ENCODE results near the gene USP32.

USP32 gene

GRCh38 chr17:60416368-60416925 lies 24.5 kb upstream of the USP32 start:
- ATAC-seq = no peak
- H3K4me1 Mint-ChIP-seq = peaks cover 6% of the 10 kb centered on the region
- no peak overlapping the region for H3K4me3 Mint-ChIP-seq
- no peaks in the 10 kb centered on the region for H3K9me3 Mint-ChIP-seq
- no peaks in the 10 kb centered on the region for H3K36me3 Mint-ChIP-seq
- H3K27ac Mint-ChIP-seq = no peak overlapping the region
- no peaks in the 10 kb centered on the region for H3K27me3 Mint-ChIP-seq

GRCh38 chr17:60415146-60415545 lies 23.2 kb upstream of the USP32 start:
- no peaks in the 10 kb centered on the region for H3K4me1 Mint-ChIP-seq
- no peaks in the 10 kb centered on the region for H3K9me3 Mint-ChIP-seq
- no peak overlapping the region for H3K4me3 Mint-ChIP-seq
- ATAC-seq = no peak
- no peaks in the 10 kb centered on the region for H3K36me3 Mint-ChIP-seq
- H3K27me3 Mint-ChIP-seq = no peaks in the 10 kb centered on the region
- no peak overlapping the region for H3K27ac Mint-ChIP-seq

- no peaks in the 10 kb centered on the region for H3K4me1 Mint-ChIP-seq
- H3K36me3 Mint-ChIP-seq = no peaks in the 10 kb centered on the region
- no peaks in the 10 kb centered on the region for H3K9me3 Mint-ChIP-seq
- no peaks in the 10 kb centered on the region for H3K27me3 Mint-ChIP-seq
- no peak for ATAC-seq
- no peak overlapping the region for H3K4me3 Mint-ChIP-seq
- H3K27ac Mint-ChIP-seq = no peak overlapping the region
Observed at GRCh38 chr17:60412701-60413100, 20.8 kb upstream of the USP32 start.

GRCh38 chr17:60410001-60410400 lies 18.1 kb upstream of the USP32 start:
- Mint-ChIP-seq H3K27me3 (no peaks in the 10 kb centered on the region), H3K9me3 (no peaks in the 10 kb centered on the region), H3K36me3 (no peaks in the 10 kb centered on the region), H3K27ac (no peak overlapping the region), H3K4me3 (no peak overlapping the region), H3K4me1 (no peaks in the 10 kb centered on the region)
- no peak for ATAC-seq

- no peaks in the 10 kb centered on the region for H3K27me3 Mint-ChIP-seq
- no peaks in the 10 kb centered on the region for H3K9me3 Mint-ChIP-seq
- H3K4me1 Mint-ChIP-seq = peaks cover 5% of the 10 kb centered on the region
- H3K27ac Mint-ChIP-seq = no peak overlapping the region
- no peak for ATAC-seq
- no peak overlapping the region for H3K4me3 Mint-ChIP-seq
- no peaks in the 10 kb centered on the region for H3K36me3 Mint-ChIP-seq
Observed at GRCh38 chr17:60406887-60407286, 15.0 kb upstream of the USP32 start.

GRCh38 chr17:60403962-60404361 lies 12.0 kb upstream of the USP32 start:
- no peak overlapping the region for H3K27ac Mint-ChIP-seq
- H3K36me3 Mint-ChIP-seq = no peaks in the 10 kb centered on the region
- peaks cover 19% of the 10 kb centered on the region for H3K4me1 Mint-ChIP-seq
- H3K4me3 Mint-ChIP-seq = no peak overlapping the region
- ATAC-seq = no peak
- no peaks in the 10 kb centered on the region for H3K9me3 Mint-ChIP-seq
- no peaks in the 10 kb centered on the region for H3K27me3 Mint-ChIP-seq

- peaks cover 24% of the 10 kb centered on the region for H3K4me1 Mint-ChIP-seq
- ATAC-seq = no peak
- no peaks in the 10 kb centered on the region for H3K9me3 Mint-ChIP-seq
- H3K36me3 Mint-ChIP-seq = no peaks in the 10 kb centered on the region
- H3K27me3 Mint-ChIP-seq = no peaks in the 10 kb centered on the region
- no peak overlapping the region for H3K27ac Mint-ChIP-seq
- H3K4me3 Mint-ChIP-seq = no peak overlapping the region
Observed at GRCh38 chr17:60403523-60403810, 11.5 kb upstream of the USP32 start.

GRCh38 chr17:60401819-60402218 lies 9.9 kb upstream of the USP32 start:
- ATAC-seq = no peak
- Mint-ChIP-seq H3K27ac (no peak overlapping the region), H3K9me3 (no peaks in the 10 kb centered on the region), H3K27me3 (no peaks in the 10 kb centered on the region), H3K36me3 (no peaks in the 10 kb centered on the region), H3K4me1 (peaks cover 40% of the 10 kb centered on the region), H3K4me3 (no peak overlapping the region)

GRCh38 chr17:60398227-60398959 lies 6.5 kb upstream of the USP32 start:
- H3K4me3 Mint-ChIP-seq = no peak overlapping the region
- no peaks in the 10 kb centered on the region for H3K36me3 Mint-ChIP-seq
- peak; percentile 98 for ATAC-seq
- no peaks in the 10 kb centered on the region for H3K9me3 Mint-ChIP-seq
- peaks cover 57% of the 10 kb centered on the region for H3K4me1 Mint-ChIP-seq
- peak overlapping the region; percentile 88 for H3K27ac Mint-ChIP-seq
- no peaks in the 10 kb centered on the region for H3K27me3 Mint-ChIP-seq

- no peaks in the 10 kb centered on the region for H3K36me3 Mint-ChIP-seq
- H3K27ac Mint-ChIP-seq = peak overlapping the region; percentile 88
- peaks cover 63% of the 10 kb centered on the region for H3K4me1 Mint-ChIP-seq
- no peak overlapping the region for H3K4me3 Mint-ChIP-seq
- no peaks in the 10 kb centered on the region for H3K9me3 Mint-ChIP-seq
- ATAC-seq = no peak
- no peaks in the 10 kb centered on the region for H3K27me3 Mint-ChIP-seq
Observed at GRCh38 chr17:60396412-60396811, 4.5 kb upstream of the USP32 start.

GRCh38 chr17:60395508-60396065 lies 3.7 kb upstream of the USP32 start:
- peaks cover 65% of the 10 kb centered on the region for H3K4me1 Mint-ChIP-seq
- no peaks in the 10 kb centered on the region for H3K9me3 Mint-ChIP-seq
- no peak overlapping the region for H3K4me3 Mint-ChIP-seq
- no peaks in the 10 kb centered on the region for H3K36me3 Mint-ChIP-seq
- H3K27ac Mint-ChIP-seq = peak overlapping the region; percentile 88
- H3K27me3 Mint-ChIP-seq = no peaks in the 10 kb centered on the region
- ATAC-seq = no peak

GRCh38 chr17:60393840-60394723 lies 2.1 kb upstream of the USP32 start:
- Mint-ChIP-seq H3K36me3 (no peaks in the 10 kb centered on the region), H3K4me1 (peaks cover 75% of the 10 kb centered on the region), H3K27me3 (no peaks in the 10 kb centered on the region), H3K4me3 (no peak overlapping the region), H3K27ac (no peak overlapping the region), H3K9me3 (no peaks in the 10 kb centered on the region)
- ATAC-seq = no peak

- Mint-ChIP-seq H3K27me3 (no peaks in the 10 kb centered on the region), H3K4me1 (peaks cover 75% of the 10 kb centered on the region), H3K36me3 (no peaks in the 10 kb centered on the region), H3K4me3 (peak overlapping the region; percentile 98), H3K9me3 (no peaks in the 10 kb centered on the region), H3K27ac (peak overlapping the region; percentile 97)
- ATAC-seq = no peak
Observed at GRCh38 chr17:60392845-60393702, 1.1 kb upstream of the USP32 start.

GRCh38 chr17:60391471-60392041 lies 377 bp downstream of the USP32 start:
- no peaks in the 10 kb centered on the region for H3K36me3 Mint-ChIP-seq
- ATAC-seq = peak; percentile 70
- H3K27ac Mint-ChIP-seq = peak overlapping the region; percentile 97
- peak overlapping the region; percentile 98 for H3K4me3 Mint-ChIP-seq
- H3K9me3 Mint-ChIP-seq = no peaks in the 10 kb centered on the region
- H3K27me3 Mint-ChIP-seq = no peaks in the 10 kb centered on the region
- H3K4me1 Mint-ChIP-seq = peaks cover 66% of the 10 kb centered on the region
